GM06990 (cell line): ENCODE data around the gene TIE1.

ENCODE experiments used
- DNase-seq: peaks from one replicate; pipeline ENCODE4 v3.0.0-alpha.2; 2011; ENCODE audit not compliant: insufficient read length; ENCODE audit errors: extremely low read depth
- H3K27me3 ChIP-seq: replicated peaks from 2 replicates; pipeline ENCODE4 v1.6.0; 2011; ENCODE audit warnings: low read length; ENCODE audit not compliant: control insufficient read depth, insufficient read depth
- H3K36me3 ChIP-seq: 2 replicates; pipeline ENCODE4 v1.5.1; 2011; ENCODE audit warnings: low read length; ENCODE audit not compliant: control insufficient read depth, insufficient read depth
- H3K4me3 ChIP-seq: replicated peaks from 2 replicates; pipeline ENCODE4 v1.5.1; 2011; ENCODE audit warnings: low read depth, mild to moderate bottlenecking, control low read depth, low read length
- TF ChIP-seq, protein P1 (sequence below): IDR thresholded peaks from 2 replicates; pipeline ENCODE4 v1.5.1; 2011; ENCODE audit warnings: low read length, control low read depth, mild to moderate bottlenecking, inconsistent platforms; ENCODE audit not compliant: insufficient read depth, poor library complexity, severe bottlenecking

Gene TIE1

DNA sequence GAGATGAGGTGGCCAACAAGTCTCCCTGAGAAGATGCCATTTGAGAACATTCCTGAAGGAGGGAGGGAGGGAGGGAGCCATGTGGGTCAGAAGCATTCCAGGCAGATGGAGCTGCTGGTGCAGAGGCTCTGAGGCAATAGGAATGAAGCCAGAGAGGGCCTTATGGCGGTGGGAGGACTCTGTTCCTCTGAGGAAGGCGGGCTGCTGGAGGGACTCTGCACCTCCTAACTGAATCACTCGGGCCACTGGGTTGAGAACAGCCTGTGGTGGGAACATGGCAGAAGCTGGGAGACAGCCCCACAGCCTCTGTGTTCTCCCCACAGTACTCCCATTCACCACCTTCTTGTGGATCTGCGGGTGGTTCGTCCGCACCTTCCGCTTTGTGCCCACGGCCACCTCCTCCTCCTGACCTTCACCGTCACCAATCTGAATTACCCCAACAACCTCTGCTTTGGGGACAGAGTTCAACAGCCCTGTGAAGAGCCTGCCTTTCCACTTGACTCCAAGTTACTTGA is 33.4 kb upstream of the TIE1 start:
- TF ChIP-seq, protein P1, sequence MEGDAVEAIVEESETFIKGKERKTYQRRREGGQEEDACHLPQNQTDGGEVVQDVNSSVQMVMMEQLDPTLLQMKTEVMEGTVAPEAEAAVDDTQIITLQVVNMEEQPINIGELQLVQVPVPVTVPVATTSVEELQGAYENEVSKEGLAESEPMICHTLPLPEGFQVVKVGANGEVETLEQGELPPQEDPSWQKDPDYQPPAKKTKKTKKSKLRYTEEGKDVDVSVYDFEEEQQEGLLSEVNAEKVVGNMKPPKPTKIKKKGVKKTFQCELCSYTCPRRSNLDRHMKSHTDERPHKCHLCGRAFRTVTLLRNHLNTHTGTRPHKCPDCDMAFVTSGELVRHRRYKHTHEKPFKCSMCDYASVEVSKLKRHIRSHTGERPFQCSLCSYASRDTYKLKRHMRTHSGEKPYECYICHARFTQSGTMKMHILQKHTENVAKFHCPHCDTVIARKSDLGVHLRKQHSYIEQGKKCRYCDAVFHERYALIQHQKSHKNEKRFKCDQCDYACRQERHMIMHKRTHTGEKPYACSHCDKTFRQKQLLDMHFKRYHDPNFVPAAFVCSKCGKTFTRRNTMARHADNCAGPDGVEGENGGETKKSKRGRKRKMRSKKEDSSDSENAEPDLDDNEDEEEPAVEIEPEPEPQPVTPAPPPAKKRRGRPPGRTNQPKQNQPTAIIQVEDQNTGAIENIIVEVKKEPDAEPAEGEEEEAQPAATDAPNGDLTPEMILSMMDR = no peak
- H3K4me3 ChIP-seq = no peak overlapping the region
- no peaks in the 10 kb centered on the region; the same call in 1 of the 2 replicates for H3K27me3 ChIP-seq
- DNase-seq = no peak
- H3K36me3 ChIP-seq = no peaks in the 10 kb centered on the region

DNA sequence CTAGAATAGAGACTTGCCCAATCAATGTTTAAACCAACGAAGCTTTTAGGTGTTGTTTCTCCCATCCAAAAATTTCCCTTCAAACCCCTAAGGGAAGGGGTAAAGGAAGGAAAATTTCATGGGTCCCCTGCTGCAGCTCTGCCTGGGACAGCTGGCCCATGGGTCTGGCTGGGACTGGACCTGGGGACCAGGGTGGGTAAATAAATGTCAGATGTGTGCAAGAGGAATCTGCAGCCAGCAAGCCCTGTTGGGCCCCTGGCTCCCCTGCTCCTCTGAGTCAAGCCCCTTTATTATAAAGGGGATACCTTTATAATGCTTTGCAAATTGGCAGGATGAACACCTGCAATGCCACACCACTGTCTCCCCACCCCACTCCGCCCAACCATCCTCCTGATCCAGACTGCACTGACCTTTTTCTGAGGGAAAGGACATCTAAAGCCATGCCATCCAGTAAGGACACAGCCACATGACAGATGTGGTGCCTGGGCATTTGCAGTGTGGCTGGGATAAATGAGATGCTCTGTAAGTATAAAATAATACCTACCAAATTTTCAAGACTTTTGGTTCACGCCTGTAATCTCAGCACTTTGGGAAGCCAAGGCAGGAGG is 32.9 kb upstream of the TIE1 start:
- TF ChIP-seq, protein P1 = no peak
- Histone ChIP-seq H3K36me3 (no peaks in the 10 kb centered on the region), H3K27me3 (no peaks in the 10 kb centered on the region; the same call in 1 of the 2 replicates), H3K4me3 (no peak overlapping the region)
- no peak for DNase-seq

DNA sequence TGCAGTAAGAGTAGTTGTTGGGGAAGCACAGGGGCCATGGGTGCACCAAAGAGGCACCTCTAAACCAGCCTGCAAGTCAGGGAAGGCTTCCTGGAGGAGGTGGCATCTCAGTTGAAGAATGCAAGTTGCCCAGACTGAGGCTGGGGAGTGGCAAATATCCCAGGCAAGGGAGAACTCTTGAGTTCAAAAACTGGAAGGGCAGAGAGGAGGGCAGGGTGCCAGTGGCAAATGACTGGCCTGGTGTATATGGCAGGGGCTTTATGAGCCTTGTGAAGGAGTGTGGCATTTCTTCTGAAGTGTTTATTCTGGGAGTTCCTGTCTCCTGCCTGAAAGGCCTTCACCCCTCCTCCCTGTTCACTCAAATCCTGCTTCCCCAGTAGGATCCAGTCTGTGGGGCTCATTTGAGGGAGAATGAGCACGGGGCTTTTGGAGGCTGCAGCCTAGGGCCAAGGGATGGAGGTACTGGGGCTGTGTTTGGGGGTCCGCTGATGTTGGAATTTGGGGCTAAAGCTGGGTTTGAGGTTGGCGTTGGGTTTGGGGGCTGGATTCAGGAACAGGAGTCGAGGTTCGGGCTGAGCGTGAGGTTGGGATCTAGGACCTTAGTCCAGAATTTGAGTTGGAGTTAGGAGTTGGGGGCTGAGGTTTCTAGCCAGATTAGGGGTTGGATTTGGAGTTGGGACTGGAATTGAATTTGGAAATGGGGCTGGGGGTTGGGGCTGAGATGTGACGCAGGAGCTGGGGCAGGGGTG is 31.0 kb upstream of the TIE1 start, which contains the start of gene TMEM125:
Gene TMEM125, plus strand, starts transcription at position 357 of the 749 bp plus-strand sequence. CDS start 2,740 bp downstream, outside the sequence.
- TF ChIP-seq, protein P1 = no peak
- peak within 1 kb of the TSS; percentile 3; the same call in 1 of the 2 replicates for H3K4me3 ChIP-seq
- no peak for DNase-seq
- no peaks in the 10 kb centered on the region; the same call in 1 of the 2 replicates for H3K27me3 ChIP-seq
- H3K36me3 ChIP-seq = no peaks in the 10 kb centered on the region

DNA sequence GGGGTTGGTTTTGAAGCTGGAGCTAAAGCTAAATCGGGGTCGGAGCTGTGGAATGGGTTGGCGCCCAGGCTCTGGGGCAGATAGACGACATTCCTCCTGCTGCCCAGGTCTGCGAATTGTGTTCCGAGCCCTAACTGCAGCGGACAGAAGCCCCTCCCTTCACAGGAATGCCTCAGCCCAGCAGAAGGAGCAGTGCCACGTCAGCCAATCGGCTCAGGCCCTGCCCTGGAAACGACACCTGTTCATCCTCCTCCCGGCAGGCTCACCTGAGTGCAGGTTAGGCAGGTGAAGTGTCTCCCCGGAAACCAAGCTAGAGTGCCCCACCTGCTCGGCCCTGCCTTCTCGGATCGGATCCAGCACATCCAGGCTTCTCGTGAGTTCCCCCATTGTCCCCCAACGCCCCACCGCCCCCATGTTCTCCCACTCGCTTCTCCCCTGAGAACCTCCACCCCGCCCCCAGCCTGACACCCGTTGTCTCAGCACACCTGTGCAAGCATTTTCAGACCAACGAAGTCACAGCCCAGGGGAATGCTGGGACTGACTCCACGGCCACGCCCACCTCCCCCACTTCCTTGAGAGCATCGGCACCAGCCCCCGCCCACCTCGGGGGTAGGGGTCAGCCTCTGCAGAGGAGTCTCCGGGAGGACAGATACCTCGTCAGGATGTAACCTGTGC is 30.2 kb upstream of the TIE1 start:
- H3K4me3 ChIP-seq = peak overlapping the region; percentile 3; the same call in 1 of the 2 replicates
- no peak for DNase-seq

More for the DNA sequence above, 30.2 kb upstream of the TIE1 start:
- Histone ChIP-seq H3K27me3 (no peaks in the 10 kb centered on the region; the same call in 1 of the 2 replicates), H3K36me3 (no peaks in the 10 kb centered on the region)
- TF ChIP-seq, protein P1 = no peak
